AG04450 (cell line): ENCODE data around the gene LDB3. TPM values are rescaled to one million over a fixed set of nuclear protein-coding genes. Genes with fewer than 3 reads are reported as not detected.

Experiments
- CTCF ChIA-PET: fragments of 300-600, 350-600 bp; formaldehyde crosslinking; extraction: SDS; loops from one replicate; lab custom pipeline; 2022; ENCODE audit warnings: antibody characterized with exemption, inconsistent platforms; lab: Charles Lee
- POLR2A ChIA-PET: fragments of 350-600 bp; formaldehyde crosslinking; extraction: SDS; loops from one replicate; lab custom pipeline; 2021; ENCODE audit warnings: antibody characterized with exemption, inconsistent platforms; lab: Yijun Ruan, JAX
- DNase-seq: peaks from one replicate; pipeline ENCODE4 v3.0.0-alpha.2; 2011; ENCODE audit warnings: low read depth, low spot score
- H3K27ac ChIP-seq: one replicate; pipeline ENCODE4 v1.5.1; 2012; ENCODE audit warnings: low read depth, low read length, control low read depth
- H3K27me3 ChIP-seq: one replicate; pipeline ENCODE4 v1.6.0; 2012; ENCODE audit warnings: low read length; ENCODE audit not compliant: control insufficient read depth, insufficient read depth
- H3K4me3 ChIP-seq: 2 replicates; pipeline ENCODE4 v1.5.1; 2011; ENCODE audit warnings: mild to moderate bottlenecking, low read depth, low read length, control low read depth
- H3K9me3 ChIP-seq: 2 replicates; pipeline ENCODE4 v1.5.1; 2012; ENCODE audit warnings: low read length; ENCODE audit not compliant: control insufficient read depth, insufficient read depth
- polyA plus RNA-seq: library from polyadenylated mRNA; depleted of rRNA; stranded (reverse); fragments of >200 nt; gene quantifications from 2 replicates; pipeline ENCODE4 v1.2.3, GENCODE V29; 2011
- TF ChIP-seq, protein P1 (sequence below): IDR thresholded peaks from 2 replicates; pipeline ENCODE4 v1.5.1; 2011; ENCODE audit warnings: low read depth, low read length, control low read depth, inconsistent platforms

Gene LDB3
- polyA plus RNA-seq, 1 experiment = 0.46 TPM

DNA sequence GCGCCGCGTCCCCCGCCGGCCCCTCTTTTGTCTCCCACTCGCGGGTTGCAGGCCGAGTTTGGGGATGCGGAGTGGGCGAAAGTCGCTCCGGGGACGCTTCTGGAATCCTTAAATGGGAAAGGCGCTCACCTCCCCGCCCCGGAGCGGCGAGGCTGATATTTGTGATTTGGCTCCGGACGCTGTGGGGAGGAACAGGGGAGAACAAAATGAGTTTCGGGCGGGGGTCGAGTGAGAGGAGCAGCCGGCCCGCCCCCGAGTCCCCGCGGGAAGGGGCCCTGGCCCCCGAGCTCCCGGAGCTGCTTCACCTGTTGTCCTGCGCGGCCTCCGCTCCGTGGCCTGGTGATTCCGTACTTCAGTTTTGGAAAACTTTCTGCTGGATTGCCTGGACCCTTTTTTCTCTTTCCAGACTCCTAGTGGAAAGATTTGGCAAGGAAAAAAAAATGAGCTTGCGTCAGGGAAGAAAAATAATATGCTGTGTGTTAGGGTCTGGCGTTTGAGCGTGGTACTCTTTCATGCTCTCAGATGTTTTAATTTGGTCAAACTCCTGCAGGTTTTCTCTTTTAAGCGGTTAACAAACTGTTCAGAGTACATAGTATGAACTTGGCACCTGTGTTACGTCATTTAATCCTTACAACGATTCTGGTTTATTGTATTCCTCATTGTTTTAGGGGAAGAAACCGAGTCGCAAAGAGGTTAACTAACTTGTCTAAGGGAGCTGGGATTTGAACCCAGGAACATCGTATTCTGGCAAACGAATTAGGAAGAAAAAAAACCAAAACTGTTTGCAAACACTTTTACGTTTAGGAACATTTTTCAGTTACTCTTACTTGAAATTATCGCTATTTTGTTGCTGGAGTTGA is 89.0 kb downstream of the LDB3 start:
- POLR2A ChIA-PET = interaction anchor here (0.6 to 3.0 kb wide), 7 partner anchors 9 to 103 kb away, joined by 3 to 14 read pairs (median 5); partner anchors contain the start of gene OPN4
- DNase-seq = no peak
- CTCF ChIA-PET = interaction anchor here (0.6 to 1.8 kb wide), 11 partner anchors 14 to 181 kb away, joined by 3 to 12 read pairs (median 4); no protein-coding TSS in a partner anchor
- Histone ChIP-seq H3K27ac (peak overlapping the region; percentile 87), H3K27me3 (no peaks in the 10 kb centered on the region), H3K4me3 (peak overlapping the region; percentile 73), H3K9me3 (no peaks in the 10 kb centered on the region; the same call in 1 of the 2 replicates)
- TF ChIP-seq, protein P1, sequence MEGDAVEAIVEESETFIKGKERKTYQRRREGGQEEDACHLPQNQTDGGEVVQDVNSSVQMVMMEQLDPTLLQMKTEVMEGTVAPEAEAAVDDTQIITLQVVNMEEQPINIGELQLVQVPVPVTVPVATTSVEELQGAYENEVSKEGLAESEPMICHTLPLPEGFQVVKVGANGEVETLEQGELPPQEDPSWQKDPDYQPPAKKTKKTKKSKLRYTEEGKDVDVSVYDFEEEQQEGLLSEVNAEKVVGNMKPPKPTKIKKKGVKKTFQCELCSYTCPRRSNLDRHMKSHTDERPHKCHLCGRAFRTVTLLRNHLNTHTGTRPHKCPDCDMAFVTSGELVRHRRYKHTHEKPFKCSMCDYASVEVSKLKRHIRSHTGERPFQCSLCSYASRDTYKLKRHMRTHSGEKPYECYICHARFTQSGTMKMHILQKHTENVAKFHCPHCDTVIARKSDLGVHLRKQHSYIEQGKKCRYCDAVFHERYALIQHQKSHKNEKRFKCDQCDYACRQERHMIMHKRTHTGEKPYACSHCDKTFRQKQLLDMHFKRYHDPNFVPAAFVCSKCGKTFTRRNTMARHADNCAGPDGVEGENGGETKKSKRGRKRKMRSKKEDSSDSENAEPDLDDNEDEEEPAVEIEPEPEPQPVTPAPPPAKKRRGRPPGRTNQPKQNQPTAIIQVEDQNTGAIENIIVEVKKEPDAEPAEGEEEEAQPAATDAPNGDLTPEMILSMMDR = peak; percentile 51

DNA sequence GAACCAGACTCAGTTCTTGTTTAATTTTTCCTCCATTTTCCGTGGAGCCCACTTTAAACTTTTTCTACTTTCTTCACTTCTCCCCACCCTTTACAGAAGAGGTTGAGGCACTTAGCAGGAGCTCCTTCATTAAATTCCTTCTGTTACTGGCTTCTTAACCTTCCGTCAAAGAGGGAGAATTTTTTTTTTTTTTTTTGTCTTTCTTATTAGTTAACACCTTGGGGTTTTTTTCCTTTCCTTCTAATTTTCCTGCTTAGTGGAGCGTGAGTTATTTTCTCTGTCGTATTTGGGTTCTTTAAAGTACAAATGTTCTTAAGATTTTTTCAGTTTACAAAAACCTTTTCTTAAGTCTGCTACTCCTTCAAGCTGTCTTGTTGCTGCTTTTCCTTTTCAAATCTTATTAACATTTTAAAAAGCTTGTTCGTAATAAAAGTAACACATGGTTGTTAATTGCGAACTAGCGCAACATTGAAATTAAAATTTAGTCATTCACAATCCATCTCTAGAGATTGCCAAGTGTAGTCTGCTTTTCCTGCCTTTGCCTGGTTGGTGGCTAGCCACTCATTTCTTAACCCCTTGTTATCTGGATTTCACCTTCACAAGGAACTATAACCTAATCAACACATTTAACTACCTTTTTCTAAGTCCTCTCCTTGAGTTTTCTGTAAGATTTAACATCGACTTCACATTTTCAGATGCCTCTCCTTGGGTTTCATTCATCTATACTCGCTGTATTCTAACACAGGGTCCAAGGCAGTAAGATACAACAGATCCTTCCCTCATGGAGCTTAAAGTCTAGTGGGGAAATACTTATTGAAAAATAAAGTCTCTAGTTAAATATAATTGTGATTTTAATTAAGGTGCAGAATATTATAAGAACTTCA is 90.1 kb downstream of the LDB3 start:
- POLR2A ChIA-PET = interaction anchor here (0.7 to 3.0 kb wide), 4 partner anchors 15 to 104 kb away, joined by 3 to 14 read pairs (median 4); partner anchors contain the start of gene OPN4
- no peaks in the 10 kb centered on the region; the same call in 1 of the 2 replicates for H3K9me3 ChIP-seq
- DNase-seq = no peak
- peak overlapping the region; percentile 73 for H3K4me3 ChIP-seq
- no peak overlapping the region for H3K27ac ChIP-seq
- TF ChIP-seq, protein P1 = no peak
- no peaks in the 10 kb centered on the region for H3K27me3 ChIP-seq
- CTCF ChIA-PET = interaction anchor here (0.7 to 1.8 kb wide), 10 partner anchors 13 to 179 kb away, joined by 3 to 12 read pairs (median 4); no protein-coding TSS in a partner anchor

- peak overlapping the region; percentile 73 for H3K4me3 ChIP-seq
- H3K27ac ChIP-seq = no peak overlapping the region
- no peak for DNase-seq
- no peaks in the 10 kb centered on the region; the same call in 1 of the 2 replicates for H3K9me3 ChIP-seq
- ChIA-PET CTCF (interaction anchor here (0.9 to 1.7 kb wide), 2 partner anchors 14 to 26 kb away, joined by 3 to 6 read pairs; no protein-coding TSS in a partner anchor), POLR2A (no interaction called here)
- TF ChIP-seq, protein P1 = no peak
- no peaks in the 10 kb centered on the region for H3K27me3 ChIP-seq
Measured at GRCh38 chr10:86759073-86759672, 90.9 kb downstream of the LDB3 start.

DNA sequence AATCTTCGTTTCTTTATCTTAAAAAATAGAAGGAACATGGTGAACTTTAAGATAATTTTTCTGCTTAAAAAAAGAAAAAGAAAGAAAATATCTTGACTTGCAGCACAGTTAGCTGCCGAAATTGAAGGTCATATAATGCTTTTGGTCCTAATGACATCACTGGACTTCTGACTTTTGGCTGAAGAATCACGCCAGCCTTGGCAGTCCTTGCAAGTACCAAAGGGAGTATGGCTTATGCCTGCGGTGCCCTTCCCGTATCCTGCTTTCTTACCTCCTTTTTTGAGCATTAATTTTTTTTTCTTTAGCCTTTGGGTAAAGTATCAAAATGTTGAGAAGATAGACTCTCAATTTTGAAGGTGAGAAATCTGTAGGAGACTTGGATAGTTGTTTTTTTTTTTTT is 95.1 kb downstream of the LDB3 start:
- Histone ChIP-seq H3K9me3 (no peaks in the 10 kb centered on the region), H3K27ac (no peak overlapping the region), H3K4me3 (no peak overlapping the region), H3K27me3 (no peaks in the 10 kb centered on the region)
- TF ChIP-seq, protein P1 = no peak
- ChIA-PET POLR2A (no interaction called here), CTCF (no interaction called here)
- DNase-seq = no peak
